SK-N-SH treated with all-trans-retinoic acid at 6 μM for 48 hours (cell line): ENCODE measurements around the gene RFC1.

Experiments
- CSDC2 ChIP-seq: fragments of 250-450 bp; sonication (Bioruptor Pico); IDR thresholded peaks from 2 replicates; pipeline ENCODE4 v1.5.0; 2020; ENCODE audit warnings: mild to moderate bottlenecking, moderate library complexity
- CSRNP3 ChIP-seq: fragments of 250-450 bp; sonication (Bioruptor Pico); IDR thresholded peaks from 2 replicates; pipeline ENCODE4 v1.5.1; 2021; ENCODE audit warnings: mild to moderate bottlenecking, moderate library complexity
- GLIS3 ChIP-seq: fragments of 250-450 bp; sonication (Bioruptor Pico); IDR thresholded peaks from 2 replicates; pipeline ENCODE4 v1.5.0; 2020; ENCODE audit warnings: mild to moderate bottlenecking, moderate library complexity
- OSR1 ChIP-seq: fragments of 250-450 bp; sonication (Bioruptor Pico); IDR thresholded peaks from 2 replicates; pipeline ENCODE4 v1.8.0; 2022; ENCODE audit warnings: moderate library complexity, mild to moderate bottlenecking, inconsistent platforms
- PATZ1 ChIP-seq: fragments of 250-450 bp; sonication (Bioruptor Pico); IDR thresholded peaks from 2 replicates; pipeline ENCODE4 v1.8.0; 2020; ENCODE audit warnings: mild to moderate bottlenecking, moderate library complexity, borderline replicate concordance
- PPARA ChIP-seq: fragments of 250-450 bp; sonication (Bioruptor Pico); IDR thresholded peaks from 2 replicates; pipeline ENCODE4 v1.5.0; 2020; ENCODE audit warnings: mild to moderate bottlenecking, borderline replicate concordance
- TSHZ2 ChIP-seq: fragments of 250-450 bp; sonication (Bioruptor Pico); IDR thresholded peaks from 2 replicates; pipeline ENCODE4 v1.5.0; 2020; ENCODE audit warnings: mild to moderate bottlenecking, moderate library complexity
- ZNF70 ChIP-seq: fragments of 450-650 bp; formaldehyde crosslinking; IDR thresholded peaks from 2 replicates; pipeline ENCODE4 v1.5.0; 2020; ENCODE audit warnings: mild to moderate bottlenecking, moderate library complexity

GRCh38 chr4:39305912-39306677 lies 60.1 kb downstream of the RFC1 start:
- no peak for TF ChIP-seq CSRNP3 (CRISPR knock-in tag)
- no peak for TF ChIP-seq GLIS3 (CRISPR knock-in tag)
- TF ChIP-seq PPARA (CRISPR knock-in tag), result no peak
- no peak for TF ChIP-seq CSDC2
- TF ChIP-seq OSR1 (CRISPR knock-in tag), result no peak
- no peak for TF ChIP-seq PATZ1 (CRISPR knock-in tag)
- TF ChIP-seq ZNF70, result no peak
- no peak for TF ChIP-seq TSHZ2 (CRISPR knock-in tag)
